ENCODE data around the gene OR8K5.
"Not testable (repeated sequence)": the region's sequence is repeated elsewhere in the genome, so short reads cannot be mapped to it uniquely, and the experiment has no call there.

Gene OR8K5, protein sequence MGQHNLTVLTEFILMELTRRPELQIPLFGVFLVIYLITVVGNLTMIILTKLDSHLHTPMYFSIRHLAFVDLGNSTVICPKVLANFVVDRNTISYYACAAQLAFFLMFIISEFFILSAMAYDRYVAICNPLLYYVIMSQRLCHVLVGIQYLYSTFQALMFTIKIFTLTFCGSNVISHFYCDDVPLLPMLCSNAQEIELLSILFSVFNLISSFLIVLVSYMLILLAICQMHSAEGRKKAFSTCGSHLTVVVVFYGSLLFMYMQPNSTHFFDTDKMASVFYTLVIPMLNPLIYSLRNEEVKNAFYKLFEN

GRCh38 chr11:56160217-56160616 lies at the start of gene OR8K5:
TSS of gene OR8K5 (minus strand) at chr11:56160317. CDS start at chr11:56160317, 0 bp downstream.
- DNase-seq, result no peak

DNA sequence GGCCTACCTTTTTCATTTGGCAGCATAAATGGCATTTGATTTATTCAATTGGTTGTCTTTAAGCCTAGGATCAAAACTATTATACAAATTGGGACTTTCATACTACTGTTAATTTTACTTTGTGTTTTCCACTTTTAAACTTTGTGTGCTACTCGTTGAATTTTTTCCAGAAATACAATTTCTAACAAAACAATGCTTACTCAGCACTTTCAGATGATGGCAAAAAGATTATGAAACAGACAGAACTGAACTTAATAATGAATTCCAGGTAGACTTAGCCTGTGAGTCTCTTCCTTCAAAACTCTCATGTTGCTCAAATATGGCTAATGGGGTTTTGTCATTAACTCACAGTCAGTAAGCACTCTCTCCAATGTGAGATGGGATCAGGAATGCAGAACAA lies 47.7 kb upstream of the OR8K5 start:
- no peak for DNase-seq

- DNase-seq, result no peak
Measured at GRCh38 chr11:56197367-56197766, 37.2 kb upstream of the OR8K5 start.

GRCh38 chr11:56196705-56197104 lies 36.6 kb upstream of the OR8K5 start:
- DNase-seq, result no peak

DNA sequence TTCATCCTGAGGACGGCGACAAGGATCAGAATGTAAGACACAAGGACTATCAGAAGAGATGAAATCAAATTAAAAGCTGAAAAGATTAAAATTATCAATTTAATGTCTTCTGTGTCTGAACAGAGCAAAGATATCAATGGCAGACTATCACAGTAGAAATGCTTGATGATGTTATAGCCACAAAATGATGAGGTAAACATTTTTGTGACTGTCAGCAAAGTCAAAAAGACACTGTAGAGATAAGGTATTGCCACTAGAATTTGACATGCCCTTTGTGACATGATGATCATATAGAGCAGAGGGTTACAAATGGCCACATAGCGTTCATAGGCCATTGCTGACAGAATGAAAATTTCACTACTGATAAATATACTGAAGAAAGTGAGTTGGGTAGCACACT lies 28.5 kb upstream of the OR8K5 start:
- no peak for DNase-seq

DNA sequence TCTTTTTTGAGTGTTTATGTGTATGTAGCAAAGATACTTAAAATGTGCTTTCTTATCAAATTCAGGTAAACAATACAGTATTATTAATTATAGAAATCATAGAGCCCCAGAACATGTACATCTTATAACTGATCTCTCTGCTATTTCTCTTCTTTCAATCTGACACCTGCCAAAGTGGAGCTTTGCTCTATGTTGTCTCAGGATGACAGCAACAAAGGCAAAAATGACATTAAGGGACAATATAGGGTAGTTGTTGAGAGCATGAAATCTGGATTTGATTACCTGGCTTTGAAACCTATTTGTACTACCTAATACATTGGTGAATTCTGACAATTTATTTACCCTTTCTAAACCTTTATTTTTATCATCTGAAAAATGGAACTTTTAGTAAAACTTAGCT lies 23.3 kb upstream of the OR8K5 start:
- no peak for DNase-seq

GRCh38 chr11:56176318-56176717 lies 16.2 kb upstream of the OR8K5 start, which contains the start of gene OR5J2:
TSS of gene OR5J2 (plus strand) at chr11:56176618. CDS start at chr11:56176618, 0 bp downstream.
- DNase-seq, result no peak

DNA sequence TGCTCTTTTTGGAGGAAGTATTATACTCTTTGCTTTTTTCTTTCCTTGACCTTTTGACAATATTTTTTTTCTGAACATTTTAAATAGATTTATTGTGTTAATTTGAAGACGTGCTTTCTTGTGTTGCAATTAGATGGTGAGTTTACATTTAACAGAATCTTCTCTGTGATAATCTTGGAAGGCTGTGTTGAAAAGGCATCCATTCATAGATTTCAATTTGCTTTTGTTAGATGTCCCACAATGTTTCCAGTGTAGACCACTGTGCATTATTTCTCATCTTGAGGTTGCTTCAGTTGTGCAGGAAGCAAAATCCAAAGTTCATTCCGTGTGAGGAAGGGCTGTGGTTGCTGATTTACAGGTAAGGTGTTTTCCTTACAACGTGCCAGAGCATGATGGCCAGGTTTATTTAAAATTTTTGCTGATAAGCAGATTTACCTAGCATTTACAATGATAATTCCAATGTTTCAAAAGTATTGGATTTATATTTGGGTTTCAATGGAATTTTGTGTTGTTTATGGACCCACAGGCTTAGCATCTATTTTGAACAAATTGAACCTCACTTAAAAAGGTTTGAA lies 12.2 kb upstream of the OR8K5 start:
- no peak for DNase-seq

- DNase-seq, result no peak
Measured at GRCh38 chr11:56163804-56164203, 3.7 kb upstream of the OR8K5 start.

GRCh38 chr11:56152333-56152732 lies 7.8 kb downstream of the OR8K5 start:
- DNase-seq, result no peak

GRCh38 chr11:56151376-56151775 lies 8.7 kb downstream of the OR8K5 start:
- DNase-seq, result no peak

- DNase-seq, result not testable (repeated sequence)
Measured at GRCh38 chr11:56143681-56144080, 16.4 kb downstream of the OR8K5 start.

- no peak for DNase-seq
Measured at GRCh38 chr11:56140151-56140661, 19.9 kb downstream of the OR8K5 start, which contains the start of gene OR8J3. TSS of gene OR8J3 (minus strand) at chr11:56140201. CDS start at chr11:56137718, 2,483 bp downstream.

- no peak for DNase-seq
Measured at GRCh38 chr11:56122073-56122472, 38.0 kb downstream of the OR8K5 start, which contains the start of gene OR8H3. TSS of gene OR8H3 (plus strand) at chr11:56122373. CDS start at chr11:56122373, 0 bp downstream.
